B cell (primary cell): ENCODE measurements around the gene CNOT6L. TPM values are rescaled to one million over a fixed set of nuclear protein-coding genes. Genes with fewer than 3 reads are reported as not detected.

Source experiments
- ATAC-seq: fragments of 200-7000 bp; cut with Tn5 transposase; one replicate; pipeline ENCODE4 v1.10.0; 2021; ENCODE audit warnings: low read depth, mild to moderate bottlenecking, moderate number of reproducible peaks, moderate library complexity
- CTCF ChIA-PET: fragments of 350-600 bp; sonication (Branson Sonifier 250); formaldehyde crosslinking; loops from one replicate; lab custom pipeline; 2021; ENCODE audit warnings: antibody characterized with exemption, inconsistent platforms; lab: Charles Lee
- POLR2A ChIA-PET: fragments of 350-600 bp; sonication (Branson Sonifier 250); formaldehyde crosslinking; loops from one replicate; lab custom pipeline; 2021; ENCODE audit warnings: antibody characterized with exemption; lab: Charles Lee
- DNase-seq: peaks from one replicate; pipeline ENCODE4 v3.0.0; 2013
- H2AFZ ChIP-seq: 2 replicates; pipeline ENCODE4 v1.6.1; 2012; ENCODE audit warnings: mild to moderate bottlenecking, low read depth, low read length; ENCODE audit not compliant: insufficient read depth, poor library complexity, severe bottlenecking
- H3K27ac ChIP-seq, 2 donors: 1 replicate in 1 of 2; 2 replicates in 1 of 2; pipeline ENCODE4 v1.5.1; 2012 to 2013; ENCODE audit warnings: low read length in 2 of 2, mild to moderate bottlenecking in 2 of 2, moderate library complexity in 1 of 2
- H3K27me3 ChIP-seq, 4 experiments: fragments of 200-600 bp in 1 of 4; sonication (generic) in 1 of 4; replicated peaks in 1 of 4; 1 replicate in 2 of 4; 2 replicates in 2 of 4; pipeline versions ENCODE4 v1.6.1 to v1.7.0; 2013 to 2016; ENCODE audit warnings: low read length in 3 of 4, mild to moderate bottlenecking in 2 of 4, mixed read lengths in 1 of 4, moderate library complexity in 1 of 4; ENCODE audit not compliant: insufficient read depth in 4 of 4, control insufficient read depth in 3 of 4; ENCODE audit errors: control extremely low read depth in 1 of 4
- H3K36me3 ChIP-seq, 2 experiments: replicated peaks in 1 of 2; 1 replicate in 1 of 2; 2 replicates in 1 of 2; pipeline versions ENCODE4 v1.6.1 to v1.7.1; 2013; ENCODE audit warnings: low read length in 1 of 2; ENCODE audit not compliant: insufficient read depth in 2 of 2, control insufficient read depth in 1 of 2; ENCODE audit errors: control extremely low read depth in 1 of 2, extremely low read depth in 1 of 2
- H3K4me1 ChIP-seq, 2 donors: fragments of 200-600 bp in 1 of 2; sonication (generic) in 1 of 2; 1 replicate in 1 of 2; 2 replicates in 1 of 2; pipeline versions ENCODE4 v1.5.1 to v1.6.1; 2013 to 2017; ENCODE audit warnings: low read length in 2 of 2; ENCODE audit not compliant: control insufficient read depth in 2 of 2, insufficient read depth in 2 of 2
- H3K4me2 ChIP-seq: replicated peaks from 2 replicates; pipeline ENCODE3; 2012; ENCODE audit warnings: mild to moderate bottlenecking, low read depth, low read length; ENCODE audit not compliant: poor library complexity, severe bottlenecking
- H3K4me3 ChIP-seq, 5 experiments: fragments of 200-600 bp in 1 of 5; sonication (generic) in 1 of 5; 1 replicate in 3 of 5; 2 replicates in 2 of 5; pipeline versions ENCODE4 v1.5.1 to v1.7.0; 2011 to 2016; ENCODE audit warnings: low read length in 4 of 5, mild to moderate bottlenecking in 4 of 5, low read depth in 2 of 5, control low read depth in 1 of 5, moderate library complexity in 1 of 5; ENCODE audit not compliant: insufficient read depth in 1 of 5; ENCODE audit errors: control extremely low read depth in 1 of 5, extremely low read depth in 1 of 5
- H3K79me2 ChIP-seq: fragments of 200-600 bp; sonication (generic); one replicate; pipeline ENCODE4 v1.6.0; 2016; ENCODE audit warnings: low read length; ENCODE audit not compliant: control insufficient read depth, insufficient read depth
- H3K9ac ChIP-seq: fragments of 200-600 bp; sonication (generic); 2 replicates; pipeline ENCODE4 v1.6.1; 2017; ENCODE audit warnings: mild to moderate bottlenecking, low read length, moderate library complexity
- H3K9me3 ChIP-seq, 3 donors: one replicate each; pipeline versions ENCODE4 v1.6.1 to v1.7.1; 2013; ENCODE audit warnings: low read length in 2 of 3; ENCODE audit not compliant: control insufficient read depth in 2 of 3, insufficient read depth in 1 of 3; ENCODE audit errors: control extremely low read depth in 1 of 3
- H4K20me1 ChIP-seq: 2 replicates; pipeline ENCODE4 v1.6.0; 2012; ENCODE audit warnings: mild to moderate bottlenecking, low read length; ENCODE audit not compliant: insufficient read depth, control insufficient read depth, poor library complexity, severe bottlenecking
- H3K27ac Mint-ChIP-seq: one replicate; pipeline ENCODE4 v1.8.0; 2021; ENCODE audit warnings: mixed read lengths
- H3K27me3 Mint-ChIP-seq: one replicate; pipeline ENCODE4 v1.8.0; 2021; ENCODE audit warnings: mixed read lengths
- H3K4me1 Mint-ChIP-seq: one replicate; pipeline ENCODE4 v1.8.0; 2021; ENCODE audit warnings: mixed read lengths
- H3K4me3 Mint-ChIP-seq: one replicate; pipeline ENCODE4 v1.8.0; 2021; ENCODE audit warnings: mixed read lengths
- H3K9me3 Mint-ChIP-seq: one replicate; pipeline ENCODE4 v1.8.0; 2022; ENCODE audit warnings: mixed read lengths; ENCODE audit not compliant: insufficient read depth
- EZH2 ChIP-seq: IDR thresholded peaks from 2 replicates; pipeline ENCODE4 v1.6.1; 2012; ENCODE audit warnings: borderline replicate concordance, low read depth, mild to moderate bottlenecking, moderate library complexity, low read length; ENCODE audit not compliant: insufficient read depth, poor library complexity, severe bottlenecking
- WGBS: methylation state at CpG from one replicate; pipeline ENCODE4 v1.1.5; 2013; ENCODE audit warnings: missing lambda C conversion rate; ENCODE audit not compliant: insufficient coverage; 5-methylcytosine and 5-hydroxymethylcytosine counted together
- intact Hi-C: fragments of 100-400 bp; cut with micrococcal nuclease; formaldehyde crosslinking; loops from one replicate; pipeline ENCODE4 v1.10.0; 2022
- polyA plus RNA-seq: library from polyadenylated mRNA; depleted of rRNA; stranded (reverse); fragments of >200 nt; gene quantifications from 2 replicates; pipeline ENCODE4 v1.2.3, GENCODE V29; 2012
- total RNA-seq, 2 donors: library from RNA; stranded (reverse); fragments of 120-200 nt in 1 of 2; gene quantifications; 1 replicate in 1 of 2; 2 replicates in 1 of 2; pipeline versions ENCODE4 v1.2.3 to v1.2.4, GENCODE V29; 2013 to 2022
- TF ChIP-seq, protein P1 (sequence below): fragments of 200-600 bp; IDR thresholded peaks from one replicate; pipeline ENCODE4 v1.8.0; 2022; ENCODE audit warnings: antibody characterized with exemption, mild to moderate bottlenecking

CNOT6L gene
- total and polyA plus RNA-seq, 2 donors (not counting 1 experiment from before 2014, with no cell fraction given): 18.8 to 119 TPM

DNA sequence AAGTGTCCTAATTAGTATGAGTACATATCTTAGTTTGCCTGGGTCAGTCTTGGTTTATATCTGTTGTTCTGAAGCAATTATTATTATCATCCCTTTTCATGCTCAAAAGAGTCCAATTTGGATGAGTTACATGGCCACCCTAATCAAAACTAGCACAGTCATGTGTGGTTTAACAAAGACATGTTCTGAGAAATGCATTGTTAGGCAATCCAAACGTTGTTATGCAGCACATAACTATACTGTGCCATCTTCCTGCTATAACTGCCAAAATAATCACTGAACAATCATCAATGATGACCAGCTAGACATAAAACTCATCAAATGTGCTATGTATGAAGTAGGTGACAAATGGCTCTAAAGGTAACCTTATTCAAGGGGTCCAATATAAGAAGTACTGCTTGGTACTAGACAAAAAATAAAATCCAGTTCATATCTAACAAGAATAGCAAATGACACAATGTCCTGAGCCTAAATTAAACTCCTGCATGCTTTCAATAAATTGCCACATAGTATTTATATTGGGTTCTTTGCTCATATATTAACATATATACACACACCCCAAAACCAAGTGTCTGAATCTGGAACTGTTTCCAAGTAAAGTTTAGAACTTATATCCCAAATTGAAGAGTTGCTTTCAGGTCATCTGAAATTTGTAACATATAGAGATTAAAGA, 41.9 kb downstream of the CNOT6L start:
- no peak for ATAC-seq
- no peaks in the 10 kb centered on the region for H3K27me3 ChIP-seq
- peak overlapping the region in 1 of 2 donors; percentile 1 for H3K27ac ChIP-seq
- H3K4me3 Mint-ChIP-seq: no peak overlapping the region
- no CpG with 5 or more reads among the region's 1 CpG for WGBS
- peaks cover 57% of the 10 kb centered on the region for H4K20me1 ChIP-seq
- H3K9ac ChIP-seq: no peak overlapping the region
- DNase-seq: no peak
- no peak overlapping the region for H3K27ac Mint-ChIP-seq
- peaks cover 3 to 35% of the 10 kb centered on the region in 2 experiments for H3K36me3 ChIP-seq
- H3K79me2 ChIP-seq: peaks cover 70% of the 10 kb centered on the region
- H3K9me3 ChIP-seq: peaks cover 0 to 1% (median 0%) of the 10 kb centered on the region in 3 donors
- no peak for TF ChIP-seq EZH2
- TF ChIP-seq, protein P1, sequence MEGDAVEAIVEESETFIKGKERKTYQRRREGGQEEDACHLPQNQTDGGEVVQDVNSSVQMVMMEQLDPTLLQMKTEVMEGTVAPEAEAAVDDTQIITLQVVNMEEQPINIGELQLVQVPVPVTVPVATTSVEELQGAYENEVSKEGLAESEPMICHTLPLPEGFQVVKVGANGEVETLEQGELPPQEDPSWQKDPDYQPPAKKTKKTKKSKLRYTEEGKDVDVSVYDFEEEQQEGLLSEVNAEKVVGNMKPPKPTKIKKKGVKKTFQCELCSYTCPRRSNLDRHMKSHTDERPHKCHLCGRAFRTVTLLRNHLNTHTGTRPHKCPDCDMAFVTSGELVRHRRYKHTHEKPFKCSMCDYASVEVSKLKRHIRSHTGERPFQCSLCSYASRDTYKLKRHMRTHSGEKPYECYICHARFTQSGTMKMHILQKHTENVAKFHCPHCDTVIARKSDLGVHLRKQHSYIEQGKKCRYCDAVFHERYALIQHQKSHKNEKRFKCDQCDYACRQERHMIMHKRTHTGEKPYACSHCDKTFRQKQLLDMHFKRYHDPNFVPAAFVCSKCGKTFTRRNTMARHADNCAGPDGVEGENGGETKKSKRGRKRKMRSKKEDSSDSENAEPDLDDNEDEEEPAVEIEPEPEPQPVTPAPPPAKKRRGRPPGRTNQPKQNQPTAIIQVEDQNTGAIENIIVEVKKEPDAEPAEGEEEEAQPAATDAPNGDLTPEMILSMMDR: no peak
- peaks cover 0 to 4% of the 10 kb centered on the region in 2 donors for H3K4me1 ChIP-seq
- intact Hi-C loops: loop anchor here (5.0 kb wide), 1 partner anchor 40 kb away; the partner anchor contains the start of gene CNOT6L
- H3K9me3 Mint-ChIP-seq: no peaks in the 10 kb centered on the region
- no peak overlapping the region for H2AFZ ChIP-seq
- H3K4me2 ChIP-seq: no peak overlapping the region
- H3K27me3 Mint-ChIP-seq: no peaks in the 10 kb centered on the region
- ChIA-PET CTCF (no interaction called here), POLR2A (no interaction called here)
- H3K4me3 ChIP-seq: no peak overlapping the region
- H3K4me1 Mint-ChIP-seq: peaks cover 37% of the 10 kb centered on the region
